H9 (cell line): ENCODE results near the gene OR6C76. TPM values are rescaled to one million over a fixed set of nuclear protein-coding genes. Genes with fewer than 3 reads are reported as not detected.

ENCODE experiments used
- DNase-seq: peaks from one replicate; pipeline ENCODE4 v3.0.0-alpha.2; 2017
- H2AFZ ChIP-seq: one replicate; pipeline ENCODE4 v1.6.1; 2013; ENCODE audit warnings: mild to moderate bottlenecking, low read length, control low read depth, moderate library complexity
- H2AK5ac ChIP-seq: 2 replicates; pipeline ENCODE4 v1.6.1; 2013; ENCODE audit warnings: low read length, control low read depth, mixed read lengths; ENCODE audit not compliant: insufficient read length
- H2BK120ac ChIP-seq: one replicate; pipeline ENCODE4 v1.6.1; 2013; ENCODE audit warnings: low read depth, mild to moderate bottlenecking, low read length, control low read depth, inconsistent platforms; ENCODE audit not compliant: poor library complexity, severe bottlenecking
- H2BK12ac ChIP-seq: 2 replicates; pipeline ENCODE4 v1.6.1; 2013; ENCODE audit warnings: low read length, control low read depth, mixed read lengths, low read depth; ENCODE audit not compliant: insufficient read length
- H2BK15ac ChIP-seq: 2 replicates; pipeline ENCODE4 v1.6.1; 2013; ENCODE audit warnings: low read depth, low read length, control low read depth
- H2BK20ac ChIP-seq: one replicate; pipeline ENCODE4 v1.6.1; 2013; ENCODE audit warnings: low read depth, mild to moderate bottlenecking, low read length, control low read depth, inconsistent platforms; ENCODE audit not compliant: poor library complexity, severe bottlenecking
- H2BK5ac ChIP-seq: 2 replicates; pipeline ENCODE4 v1.6.1; 2013; ENCODE audit warnings: low read length, control low read depth, mixed read lengths; ENCODE audit not compliant: insufficient read length
- H3K14ac ChIP-seq: 2 replicates; pipeline ENCODE4 v1.6.1; 2013; ENCODE audit warnings: low read length, control low read depth; ENCODE audit not compliant: insufficient read depth
- H3K18ac ChIP-seq: 2 replicates; pipeline ENCODE4 v1.6.1; 2013; ENCODE audit warnings: low read depth, mild to moderate bottlenecking, mixed read lengths, low read length, control low read depth; ENCODE audit not compliant: insufficient read length
- H3K23ac ChIP-seq: 2 replicates; pipeline ENCODE4 v1.6.1; 2013; ENCODE audit warnings: low read length, control low read depth, mixed read lengths, low read depth; ENCODE audit not compliant: insufficient read length
- H3K23me2 ChIP-seq: 2 replicates; pipeline ENCODE4 v1.6.1; 2013; ENCODE audit warnings: low read depth, mild to moderate bottlenecking, mixed read lengths, low read length, control low read depth; ENCODE audit not compliant: insufficient read length, poor library complexity, severe bottlenecking
- H3K27ac ChIP-seq: 2 replicates; pipeline ENCODE4 v1.5.1; 2013; ENCODE audit warnings: low read length, control low read depth, mixed read lengths, low read depth; ENCODE audit not compliant: insufficient read length
- H3K27me3 ChIP-seq: 2 replicates; pipeline ENCODE4 v1.6.1; 2013; ENCODE audit warnings: low read length, control low read depth, inconsistent platforms; ENCODE audit not compliant: insufficient read depth
- H3K4ac ChIP-seq: 2 replicates; pipeline ENCODE4 v1.6.1; 2013; ENCODE audit warnings: low read depth, mild to moderate bottlenecking, control low read depth, inconsistent platforms, low read length, moderate library complexity
- H3K4me1 ChIP-seq: 2 replicates; pipeline ENCODE4 v1.6.1; 2013; ENCODE audit warnings: low read length, control low read depth, inconsistent platforms; ENCODE audit not compliant: insufficient read depth
- H3K4me2 ChIP-seq: 2 replicates; pipeline ENCODE4 v1.6.1; 2013; ENCODE audit warnings: low read length, control low read depth, mixed read lengths; ENCODE audit not compliant: insufficient read length, insufficient read depth
- H3K56ac ChIP-seq: 2 replicates; pipeline ENCODE4 v1.6.1; 2013; ENCODE audit warnings: low read depth, mild to moderate bottlenecking, mixed read lengths, low read length, control low read depth; ENCODE audit not compliant: insufficient read length
- H3K79me1 ChIP-seq: 2 replicates; pipeline ENCODE4 v1.6.1; 2013; ENCODE audit warnings: low read depth, mild to moderate bottlenecking, moderate library complexity, low read length, control low read depth, inconsistent platforms; ENCODE audit not compliant: insufficient read depth, poor library complexity, severe bottlenecking
- H3K79me2 ChIP-seq: 2 replicates; pipeline ENCODE4 v1.6.1; 2013; ENCODE audit warnings: low read length, control low read depth, inconsistent platforms; ENCODE audit not compliant: insufficient read depth
- H3K9ac ChIP-seq: 2 replicates; pipeline ENCODE4 v1.6.1; 2013; ENCODE audit warnings: low read length, control low read depth, mixed read lengths; ENCODE audit not compliant: insufficient read length; ENCODE audit errors: extremely low read depth
- H3K9me3 ChIP-seq: one replicate; pipeline ENCODE4 v1.6.1; 2013; ENCODE audit warnings: low read depth, low read length, inconsistent platforms; ENCODE audit not compliant: control insufficient read depth
- H3T11ph ChIP-seq: one replicate; pipeline ENCODE4 v1.6.1; 2013; ENCODE audit warnings: mild to moderate bottlenecking, low read length, control low read depth, inconsistent platforms
- H4K20me1 ChIP-seq: one replicate; pipeline ENCODE4 v1.6.1; 2013; ENCODE audit not compliant: control insufficient read depth, insufficient read length, insufficient read depth
- H4K5ac ChIP-seq: 2 replicates; pipeline ENCODE4 v1.6.1; 2013; ENCODE audit warnings: low read depth, mild to moderate bottlenecking, mixed read lengths, low read length, control low read depth; ENCODE audit not compliant: insufficient read length
- H4K8ac ChIP-seq: replicated peaks from 2 replicates; pipeline ENCODE4 v1.6.1; 2013; ENCODE audit warnings: low read length, control low read depth, mixed read lengths, low read depth; ENCODE audit not compliant: insufficient read length
- H4K91ac ChIP-seq: 2 replicates; pipeline ENCODE4 v1.6.1; 2013; ENCODE audit warnings: low read depth, mild to moderate bottlenecking, moderate library complexity, mixed read lengths, low read length, control low read depth; ENCODE audit not compliant: insufficient read length
- H3K27ac Mint-ChIP-seq, 3 experiments: 2 replicates in 2 of 3; 3 replicates in 1 of 3; pipeline ENCODE4 v1.8.0; 2020 to 2021; ENCODE audit warnings: mixed read lengths in 3 of 3, mild to moderate bottlenecking in 1 of 3, moderate library complexity in 1 of 3
- H3K27me3 Mint-ChIP-seq: 2 replicates; pipeline ENCODE4 v1.8.0; 2021; ENCODE audit warnings: low read depth, mild to moderate bottlenecking, moderate library complexity, mixed read lengths
- H3K36me3 Mint-ChIP-seq, 3 experiments: 2 replicates in 2 of 3; 3 replicates in 1 of 3; pipeline ENCODE4 v1.8.0; 2020 to 2021; ENCODE audit warnings: low read depth in 3 of 3, mixed read lengths in 3 of 3; ENCODE audit not compliant: insufficient read depth in 1 of 3
- H3K4me1 Mint-ChIP-seq, 2 experiments: 2 replicates each; pipeline ENCODE4 v1.8.0; 2020; ENCODE audit warnings: mixed read lengths in 2 of 2
- H3K4me3 Mint-ChIP-seq, 2 experiments: 2 replicates in 1 of 2; 3 replicates in 1 of 2; pipeline ENCODE4 v1.8.0; 2020 to 2021; ENCODE audit warnings: mild to moderate bottlenecking in 2 of 2, mixed read lengths in 2 of 2, moderate library complexity in 1 of 2
- H3K9me3 Mint-ChIP-seq, 2 experiments: 2 replicates in 1 of 2; 3 replicates in 1 of 2; pipeline ENCODE4 v1.8.0; 2020; ENCODE audit warnings: mild to moderate bottlenecking in 2 of 2, mixed read lengths in 2 of 2, moderate library complexity in 1 of 2
- CTCF ChIP-seq: fragments of 200-600 bp; sonication (generic); conservative IDR thresholded peaks from 3 replicates; pipeline ENCODE4 v1.8.0; 2021; ENCODE audit warnings: antibody characterized with exemption, mild to moderate bottlenecking
- WGBS: extraction: QIAGEN DNeasy Blood & Tissue Kit; methylation state at CpG from one replicate; pipeline ENCODE4 v1.1.7; 2013; ENCODE audit warnings: missing lambda C conversion rate, low lambda C conversion rate, mixed read lengths; ENCODE audit not compliant: insufficient read length; ENCODE audit errors: extremely low coverage; 5-methylcytosine and 5-hydroxymethylcytosine counted together
- total RNA-seq: library from RNA; stranded (reverse); gene quantifications from 2 replicates; pipeline ENCODE4 v1.2.1, GENCODE V29; 2021

OR6C76 gene
- total RNA-seq, 1 experiment from 2014 or later, result not detected

GRCh38 chr12:55420307-55420962 lies 5.6 kb upstream of the OR6C76 start:
- H3K27ac Mint-ChIP-seq, result no peak overlapping the region
- H3K79me2 ChIP-seq, result no peaks in the 10 kb centered on the region
- no peak overlapping the region for H3T11ph ChIP-seq
- H3K4me2 ChIP-seq, result no peak overlapping the region
- no peak overlapping the region for H3K4me3 Mint-ChIP-seq
- no peak overlapping the region for H3K9ac ChIP-seq
- peak overlapping the region; percentile 79 for H2BK12ac ChIP-seq
- H3K56ac ChIP-seq, result peak overlapping the region; percentile 3
- H3K9me3 ChIP-seq, result no peaks in the 10 kb centered on the region
- no peaks in the 10 kb centered on the region for H4K20me1 ChIP-seq
- H4K5ac ChIP-seq, result no peak overlapping the region
- peak; percentile 29 for DNase-seq
- H3K79me1 ChIP-seq, result no peaks in the 10 kb centered on the region
- H4K91ac ChIP-seq, result no peak overlapping the region
- H3K4me1 ChIP-seq, result no peaks in the 10 kb centered on the region
- no peak overlapping the region for H2BK5ac ChIP-seq
- TF ChIP-seq CTCF, result no peak
- H3K23ac ChIP-seq, result no peak overlapping the region
- H2AK5ac ChIP-seq, result no peak overlapping the region
- H3K18ac ChIP-seq, result peak overlapping the region; percentile 17
- no peak overlapping the region for H2AFZ ChIP-seq
- no peaks in the 10 kb centered on the region for H3K27me3 Mint-ChIP-seq
- no peak overlapping the region for H3K4ac ChIP-seq
- no peaks in the 10 kb centered on the region for H3K27me3 ChIP-seq
- peaks cover 0 to 2% of the 10 kb centered on the region in 2 experiments; a peak in 2 of 4 replicates for H3K4me1 Mint-ChIP-seq
- no peak overlapping the region for H3K27ac ChIP-seq
- H2BK120ac ChIP-seq, result no peak overlapping the region
- no peak overlapping the region for H2BK20ac ChIP-seq
- H2BK15ac ChIP-seq, result no peak overlapping the region
- H3K23me2 ChIP-seq, result no peaks in the 10 kb centered on the region
- H3K36me3 Mint-ChIP-seq, result no peaks in the 10 kb centered on the region
- no peak overlapping the region for H4K8ac ChIP-seq
- no peaks in the 10 kb centered on the region; a peak in 2 of 5 replicates for H3K9me3 Mint-ChIP-seq
- no CpG with 5 or more reads among the region's 2 CpGs for WGBS
- H3K14ac ChIP-seq, result no peak overlapping the region
